HG03196 (cell line): Measurements from ENCODE around the gene CDC42SE2.
"Not testable (repeated sequence)": the region's sequence is repeated elsewhere in the genome, so short reads cannot be mapped to it uniquely, and the experiment has no call there.

Experiments used
- ATAC-seq: cut with Tn5 transposase; IDR thresholded peaks from one replicate; pipeline ENCODE4 v1.9.1; 2021; ENCODE audit not compliant: unreplicated experiment

Gene CDC42SE2

GRCh38 chr5:131386779-131387178, 122.9 kb downstream of the CDC42SE2 start:
- no peak for ATAC-seq

GRCh38 chr5:131387255-131387654, 123.4 kb downstream of the CDC42SE2 start:
- no peak for ATAC-seq

GRCh38 chr5:131389096-131389868, 125.4 kb downstream of the CDC42SE2 start:
- no peak for ATAC-seq

- ATAC-seq = no peak
Observed at GRCh38 chr5:131389869-131390265, 126.0 kb downstream of the CDC42SE2 start.

- no peak for ATAC-seq
Observed at GRCh38 chr5:131392466-131393095, 128.7 kb downstream of the CDC42SE2 start.

- ATAC-seq = no peak
Observed at GRCh38 chr5:131393498-131393968, 129.7 kb downstream of the CDC42SE2 start.

- peak; percentile 74 for ATAC-seq
Observed at GRCh38 chr5:131394128-131394527, 130.3 kb downstream of the CDC42SE2 start.

GRCh38 chr5:131396015-131396414, 132.2 kb downstream of the CDC42SE2 start:
- peak; percentile 83 for ATAC-seq

- no peak for ATAC-seq
Observed at GRCh38 chr5:131396630-131397273, 132.9 kb downstream of the CDC42SE2 start.

GRCh38 chr5:131399007-131399406, 135.2 kb downstream of the CDC42SE2 start:
- not testable (repeated sequence) for ATAC-seq

GRCh38 chr5:131400585-131400984, 136.7 kb downstream of the CDC42SE2 start:
- no peak for ATAC-seq

GRCh38 chr5:131405674-131406073, 141.8 kb downstream of the CDC42SE2 start:
- no peak for ATAC-seq

- no peak for ATAC-seq
Observed at GRCh38 chr5:131406076-131406475, 142.2 kb downstream of the CDC42SE2 start.

GRCh38 chr5:131406975-131407638, 143.3 kb downstream of the CDC42SE2 start:
- no peak for ATAC-seq

GRCh38 chr5:131413605-131414559, 150.0 kb downstream of the CDC42SE2 start:
- ATAC-seq = peak; percentile 76

GRCh38 chr5:131416729-131417128, 152.9 kb downstream of the CDC42SE2 start:
- ATAC-seq = peak; percentile 70

GRCh38 chr5:131417240-131417869, 153.5 kb downstream of the CDC42SE2 start:
- ATAC-seq = peak; percentile 35

GRCh38 chr5:131418846-131419245, 155.0 kb downstream of the CDC42SE2 start:
- no peak for ATAC-seq

- no peak for ATAC-seq
Observed at GRCh38 chr5:131419877-131420276, 156.0 kb downstream of the CDC42SE2 start.

GRCh38 chr5:131423056-131423455, 159.2 kb downstream of the CDC42SE2 start:
- ATAC-seq = no peak
